Natural killer cell (primary cell): ENCODE data around the gene KCTD3. TPM values are rescaled to one million over a fixed set of nuclear protein-coding genes. Genes with fewer than 3 reads are reported as not detected.

Experiments used
- ATAC-seq, 3 donors: fragments of 150-1000 bp in 2 of 3; fragments of 200-7000 bp in 1 of 3; cut with Tn5 transposase; 1 replicate in 1 of 3; 2 replicates in 2 of 3; pipeline ENCODE4 v1.10.0; 2021; ENCODE audit warnings: mild to moderate bottlenecking in 2 of 3, moderate library complexity in 2 of 3
- DNase-seq, 2 donors: peaks; one replicate each; pipeline versions ENCODE4 v3.0.0 to v3.0.0-alpha.2; 2013 to 2021; ENCODE audit warnings: mixed read lengths in 1 of 2
- H3K27ac ChIP-seq: one replicate; pipeline ENCODE4 v1.5.1; 2013; ENCODE audit warnings: mild to moderate bottlenecking, low read length
- H3K27me3 ChIP-seq: one replicate; pipeline ENCODE4 v1.6.1; 2013; ENCODE audit warnings: low read length; ENCODE audit not compliant: control insufficient read depth, insufficient read depth
- H3K36me3 ChIP-seq: one replicate; pipeline ENCODE4 v1.6.1; 2013; ENCODE audit warnings: low read length; ENCODE audit not compliant: control insufficient read depth, insufficient read depth
- H3K4me1 ChIP-seq: one replicate; pipeline ENCODE4 v1.6.1; 2013; ENCODE audit warnings: low read length; ENCODE audit not compliant: control insufficient read depth, insufficient read depth
- H3K4me3 ChIP-seq: one replicate; pipeline ENCODE4 v1.5.1; 2013; ENCODE audit warnings: low read length
- H3K9me3 ChIP-seq: one replicate; pipeline ENCODE4 v1.6.1; 2013; ENCODE audit warnings: low read length; ENCODE audit not compliant: control insufficient read depth, insufficient read depth
- H3K27ac Mint-ChIP-seq, 2 donors: one replicate each; pipeline ENCODE4 v1.8.0; 2022; ENCODE audit warnings: mild to moderate bottlenecking in 2 of 2, mixed read lengths in 2 of 2, moderate library complexity in 1 of 2
- H3K27me3 Mint-ChIP-seq, 2 donors: one replicate each; pipeline ENCODE4 v1.8.0; 2022; ENCODE audit warnings: low read depth in 2 of 2, mixed read lengths in 2 of 2
- H3K36me3 Mint-ChIP-seq: one replicate; pipeline ENCODE4 v1.8.0; 2022; ENCODE audit warnings: mixed read lengths
- H3K4me1 Mint-ChIP-seq, 2 donors: one replicate each; pipeline ENCODE4 v1.8.0; 2022; ENCODE audit warnings: mixed read lengths in 2 of 2
- H3K4me3 Mint-ChIP-seq: one replicate; pipeline ENCODE4 v1.8.0; 2022; ENCODE audit warnings: mild to moderate bottlenecking, moderate library complexity, mixed read lengths
- H3K9me3 Mint-ChIP-seq, 2 donors: one replicate each; pipeline ENCODE4 v1.8.0; 2022; ENCODE audit warnings: mixed read lengths in 2 of 2
- CTCF ChIP-seq: fragments of 200-600 bp; IDR thresholded peaks from one replicate; pipeline ENCODE4 v1.8.0; 2022; ENCODE audit warnings: antibody characterized with exemption
- WGBS: methylation state at CpG from one replicate; pipeline ENCODE4 v1.1.7; 2013; ENCODE audit warnings: missing lambda C conversion rate; ENCODE audit not compliant: insufficient coverage; 5-methylcytosine and 5-hydroxymethylcytosine counted together
- intact Hi-C: fragments of 100-400 bp; cut with micrococcal nuclease; formaldehyde crosslinking; loops from one replicate; pipeline ENCODE4 v1.14.2; 2022
- total RNA-seq, 4 donors: library from RNA; stranded (reverse); fragments of 120-200 nt in 1 of 4; gene quantifications; one replicate each; pipeline versions ENCODE4 v1.2.3 to v1.2.4, GENCODE V29; 2013 to 2022

Gene KCTD3
- total RNA-seq, 3 donors from 2014 or later (not counting 1 experiment from before 2014, with no cell fraction given): 2.1 to 4.5 (median 3.1) TPM

GRCh38 chr1:215645182-215645581, 78.1 kb downstream of the KCTD3 start:
- TF ChIP-seq CTCF: no peak
- no peaks in the 10 kb centered on the region for H3K4me1 ChIP-seq
- no peaks in the 10 kb centered on the region for H3K36me3 ChIP-seq
- no peak overlapping the region for H3K4me3 ChIP-seq
- H3K27ac Mint-ChIP-seq: no peak overlapping the region
- DNase-seq (no peak), ATAC-seq (no peak)
- no peaks in the 10 kb centered on the region for H3K27me3 ChIP-seq
- H3K4me1 Mint-ChIP-seq: no peaks in the 10 kb centered on the region
- 94% methylated on average over 4 of the region's 4 CpGs for WGBS
- no peak overlapping the region for H3K27ac ChIP-seq
- H3K9me3 Mint-ChIP-seq: peaks cover 6 to 11% of the 10 kb centered on the region in 2 donors
- peaks cover 2% of the 10 kb centered on the region for H3K9me3 ChIP-seq
- intact Hi-C loops: no loop called here
- no peaks in the 10 kb centered on the region for H3K36me3 Mint-ChIP-seq
- H3K4me3 Mint-ChIP-seq: no peak overlapping the region
- H3K27me3 Mint-ChIP-seq: no peaks in the 10 kb centered on the region

- Histone ChIP-seq H3K4me3 (no peak overlapping the region), H3K27me3 (no peaks in the 10 kb centered on the region), H3K27ac (no peak overlapping the region), H3K9me3 (peaks cover 2% of the 10 kb centered on the region), H3K36me3 (no peaks in the 10 kb centered on the region), H3K4me1 (no peaks in the 10 kb centered on the region)
- Mint-ChIP-seq H3K4me1 (no peaks in the 10 kb centered on the region), H3K27ac (no peak overlapping the region), H3K27me3 (no peaks in the 10 kb centered on the region), H3K36me3 (no peaks in the 10 kb centered on the region), H3K4me3 (no peak overlapping the region), H3K9me3 (peaks cover 6 to 11% of the 10 kb centered on the region in 2 donors)
- no peak for TF ChIP-seq CTCF
- WGBS: no CpG with 5 or more reads among the region's 2 CpGs
- ATAC-seq (no peak), DNase-seq (no peak)
- intact Hi-C loops: no loop called here
Measured at GRCh38 chr1:215645861-215646260, 78.8 kb downstream of the KCTD3 start.

GRCh38 chr1:215647738-215648137, 80.6 kb downstream of the KCTD3 start:
- Mint-ChIP-seq H3K9me3 (peaks cover 6 to 11% of the 10 kb centered on the region in 2 donors), H3K27ac (no peak overlapping the region), H3K36me3 (no peaks in the 10 kb centered on the region), H3K27me3 (no peaks in the 10 kb centered on the region), H3K4me1 (no peaks in the 10 kb centered on the region), H3K4me3 (no peak overlapping the region)
- Histone ChIP-seq H3K27ac (no peak overlapping the region), H3K36me3 (no peaks in the 10 kb centered on the region), H3K4me1 (no peaks in the 10 kb centered on the region), H3K27me3 (no peaks in the 10 kb centered on the region), H3K4me3 (no peak overlapping the region), H3K9me3 (peaks cover 2% of the 10 kb centered on the region)
- 91% methylated on average over 2 of the region's 3 CpGs for WGBS
- no peak for TF ChIP-seq CTCF
- DNase-seq (no peak), ATAC-seq (no peak)
- intact Hi-C loops: no loop called here

GRCh38 chr1:215648957-215649356, 81.9 kb downstream of the KCTD3 start:
- DNase-seq: no peak
- no peaks in the 10 kb centered on the region for H3K27me3 Mint-ChIP-seq
- no peak for TF ChIP-seq CTCF

More at GRCh38 chr1:215648957-215649356, 81.9 kb downstream of the KCTD3 start:
- no peaks in the 10 kb centered on the region for H3K36me3 ChIP-seq
- no peaks in the 10 kb centered on the region for H3K27me3 ChIP-seq
- 87% methylated on average over 3 of the region's 4 CpGs for WGBS
- H3K4me1 ChIP-seq: no peaks in the 10 kb centered on the region
- no peak overlapping the region for H3K4me3 Mint-ChIP-seq
- H3K4me1 Mint-ChIP-seq: no peaks in the 10 kb centered on the region
- ATAC-seq: no peak
- H3K9me3 Mint-ChIP-seq: peaks cover 6 to 10% of the 10 kb centered on the region in 2 donors
- H3K27ac ChIP-seq: no peak overlapping the region
- peaks cover 2% of the 10 kb centered on the region for H3K9me3 ChIP-seq
- no peak overlapping the region for H3K4me3 ChIP-seq
- intact Hi-C loops: no loop called here
- no peak overlapping the region for H3K27ac Mint-ChIP-seq
- H3K36me3 Mint-ChIP-seq: no peaks in the 10 kb centered on the region
